NCI-H2171 treated with DMSO at 0.1 percent for 48 hours (cell line): ENCODE data around the gene ERCC6L2.
A peak's percentile ranks its signal among the peaks of the same experiment; 100 is the strongest.

Experiments used
- DNase-seq: peaks from one replicate; lab custom pipeline; 2025; lab: John Stamatoyannopoulos, UW

The ERCC6L2 gene, protein sequence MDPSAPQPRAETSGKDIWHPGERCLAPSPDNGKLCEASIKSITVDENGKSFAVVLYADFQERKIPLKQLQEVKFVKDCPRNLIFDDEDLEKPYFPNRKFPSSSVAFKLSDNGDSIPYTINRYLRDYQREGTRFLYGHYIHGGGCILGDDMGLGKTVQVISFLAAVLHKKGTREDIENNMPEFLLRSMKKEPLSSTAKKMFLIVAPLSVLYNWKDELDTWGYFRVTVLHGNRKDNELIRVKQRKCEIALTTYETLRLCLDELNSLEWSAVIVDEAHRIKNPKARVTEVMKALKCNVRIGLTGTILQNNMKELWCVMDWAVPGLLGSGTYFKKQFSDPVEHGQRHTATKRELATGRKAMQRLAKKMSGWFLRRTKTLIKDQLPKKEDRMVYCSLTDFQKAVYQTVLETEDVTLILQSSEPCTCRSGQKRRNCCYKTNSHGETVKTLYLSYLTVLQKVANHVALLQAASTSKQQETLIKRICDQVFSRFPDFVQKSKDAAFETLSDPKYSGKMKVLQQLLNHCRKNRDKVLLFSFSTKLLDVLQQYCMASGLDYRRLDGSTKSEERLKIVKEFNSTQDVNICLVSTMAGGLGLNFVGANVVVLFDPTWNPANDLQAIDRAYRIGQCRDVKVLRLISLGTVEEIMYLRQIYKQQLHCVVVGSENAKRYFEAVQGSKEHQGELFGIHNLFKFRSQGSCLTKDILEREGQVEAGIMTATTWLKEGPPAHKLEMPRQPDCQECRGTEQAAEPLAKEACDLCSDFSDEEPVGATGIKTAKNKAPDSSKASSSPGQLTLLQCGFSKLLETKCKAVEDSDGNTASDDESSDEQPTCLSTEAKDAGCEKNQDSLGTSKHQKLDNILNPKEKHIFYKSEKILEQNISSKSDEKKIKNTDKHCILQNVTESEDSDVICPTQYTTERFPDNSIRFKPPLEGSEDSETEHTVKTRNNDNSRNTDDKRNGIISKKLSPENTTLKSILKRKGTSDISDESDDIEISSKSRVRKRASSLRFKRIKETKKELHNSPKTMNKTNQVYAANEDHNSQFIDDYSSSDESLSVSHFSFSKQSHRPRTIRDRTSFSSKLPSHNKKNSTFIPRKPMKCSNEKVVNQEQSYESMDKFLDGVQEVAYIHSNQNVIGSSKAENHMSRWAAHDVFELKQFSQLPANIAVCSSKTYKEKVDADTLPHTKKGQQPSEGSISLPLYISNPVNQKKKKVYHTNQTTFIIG (N-terminal part only)

DNA sequence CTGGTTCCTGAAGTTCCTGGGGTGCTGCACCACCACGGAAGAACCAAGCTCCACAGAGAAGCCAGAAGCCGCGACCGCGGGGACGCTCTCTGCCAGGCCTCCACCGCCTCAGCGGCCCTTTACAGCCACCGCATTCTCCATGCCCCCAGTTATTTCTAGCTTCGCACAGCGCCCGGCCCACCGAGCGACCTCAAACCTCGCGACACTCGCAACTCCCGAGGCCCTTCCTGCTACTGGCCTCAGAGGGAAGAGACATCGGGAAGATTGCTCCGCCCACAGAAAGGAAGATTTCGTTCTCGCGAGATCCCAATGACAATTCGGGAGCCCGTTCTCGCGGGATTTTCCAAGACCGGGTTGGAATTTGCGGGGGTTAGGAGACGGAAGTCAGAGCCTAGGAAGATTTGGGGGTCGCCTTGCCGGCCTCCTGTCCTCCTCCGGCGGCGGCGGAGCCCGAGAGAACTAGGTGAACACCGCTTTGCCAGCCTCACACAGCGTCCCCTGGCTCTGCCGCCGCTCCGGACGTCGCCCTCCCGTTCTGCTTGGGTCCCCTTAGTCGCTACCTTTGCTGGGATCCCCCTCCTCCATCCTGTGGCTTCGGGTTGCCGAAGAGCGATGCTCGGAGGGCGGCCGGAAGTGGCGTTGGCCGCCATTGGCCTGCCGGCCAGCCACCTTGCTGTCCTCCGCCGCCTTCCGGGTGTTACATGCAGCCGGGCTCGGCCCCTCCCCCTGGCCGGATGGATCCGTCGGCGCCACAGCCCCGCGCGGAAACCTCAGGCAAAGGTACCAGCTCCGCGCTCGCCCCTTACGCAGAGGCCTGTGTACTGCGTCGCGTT lies at the start of gene ERCC6L2:
ERCC6L2 (plus strand) TSS at position 387 of the 833 bp plus-strand sequence; CDS start at position 735, 348 bp downstream.
- peak; percentile 98 for DNase-seq

DNA sequence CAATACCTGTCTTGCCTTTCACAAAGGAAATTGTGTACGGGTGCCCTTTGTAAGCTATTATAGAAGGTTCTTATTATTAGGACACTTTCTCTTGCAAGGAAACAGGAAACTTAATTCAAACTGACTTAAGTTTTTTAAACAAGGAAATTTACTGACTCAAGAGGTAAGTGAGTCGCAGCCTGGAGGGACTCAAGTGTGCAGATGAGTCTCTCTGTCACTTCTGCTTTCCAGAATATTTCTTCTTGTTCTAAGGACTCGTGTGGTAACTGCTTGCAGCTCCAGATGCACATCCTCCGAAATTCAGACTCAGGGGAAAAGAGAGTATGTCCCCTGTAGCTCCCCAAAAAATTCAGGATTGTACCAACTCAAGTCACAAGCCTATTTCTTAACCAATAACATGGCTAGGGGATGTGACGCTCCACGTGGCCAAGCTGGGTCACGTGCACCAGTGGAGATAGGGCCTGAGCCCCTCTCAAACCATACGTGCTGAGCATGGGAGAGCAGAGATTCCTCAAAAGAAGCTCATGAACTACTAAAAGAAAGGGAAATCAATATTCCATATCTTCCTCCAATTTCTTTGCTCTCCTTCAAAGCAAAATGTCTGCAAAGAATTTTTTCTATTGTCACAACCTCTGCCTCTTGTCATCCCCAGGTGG lies 49.2 kb upstream of the ERCC6L2 start:
- no peak for DNase-seq

DNA sequence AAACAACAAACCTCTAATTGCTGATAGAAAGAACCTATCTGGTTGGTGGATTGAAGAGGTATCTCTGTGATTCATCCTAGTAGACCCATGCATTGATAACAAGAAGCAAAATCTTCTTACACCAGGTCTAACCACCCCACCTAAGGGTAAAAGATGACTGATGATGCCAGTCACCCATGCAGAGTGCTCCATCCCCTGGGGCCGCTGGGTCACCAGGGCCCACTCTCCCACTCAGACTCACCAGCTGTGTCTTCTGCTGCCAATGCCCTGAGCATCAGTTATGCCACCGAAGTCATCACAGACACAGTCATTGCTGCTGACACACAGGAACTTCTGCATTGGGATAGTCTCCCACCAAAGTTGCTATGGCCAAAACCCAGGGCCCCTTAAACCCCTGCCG lies 44.7 kb upstream of the ERCC6L2 start:
- DNase-seq, result no peak

DNA sequence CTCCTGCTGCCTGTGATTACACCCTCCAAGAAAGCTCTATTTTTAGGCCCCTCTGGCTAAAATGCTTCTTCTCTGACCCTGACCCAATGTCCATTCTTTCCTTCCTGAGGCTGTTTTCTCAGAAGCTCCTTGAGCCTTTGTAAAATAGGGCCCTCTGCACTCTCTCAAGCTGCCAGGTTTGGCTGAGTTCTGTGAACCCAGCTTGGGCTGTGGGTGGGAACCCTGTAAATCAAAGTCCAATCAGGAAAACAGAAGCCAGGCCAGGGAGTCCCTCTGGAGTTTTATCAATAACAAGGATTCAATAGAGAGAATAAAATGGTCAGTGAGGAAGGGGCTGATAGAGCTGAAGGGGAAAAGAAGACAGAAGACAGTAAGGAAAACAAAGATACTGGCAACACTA lies 43.7 kb upstream of the ERCC6L2 start:
- DNase-seq, result no peak

DNA sequence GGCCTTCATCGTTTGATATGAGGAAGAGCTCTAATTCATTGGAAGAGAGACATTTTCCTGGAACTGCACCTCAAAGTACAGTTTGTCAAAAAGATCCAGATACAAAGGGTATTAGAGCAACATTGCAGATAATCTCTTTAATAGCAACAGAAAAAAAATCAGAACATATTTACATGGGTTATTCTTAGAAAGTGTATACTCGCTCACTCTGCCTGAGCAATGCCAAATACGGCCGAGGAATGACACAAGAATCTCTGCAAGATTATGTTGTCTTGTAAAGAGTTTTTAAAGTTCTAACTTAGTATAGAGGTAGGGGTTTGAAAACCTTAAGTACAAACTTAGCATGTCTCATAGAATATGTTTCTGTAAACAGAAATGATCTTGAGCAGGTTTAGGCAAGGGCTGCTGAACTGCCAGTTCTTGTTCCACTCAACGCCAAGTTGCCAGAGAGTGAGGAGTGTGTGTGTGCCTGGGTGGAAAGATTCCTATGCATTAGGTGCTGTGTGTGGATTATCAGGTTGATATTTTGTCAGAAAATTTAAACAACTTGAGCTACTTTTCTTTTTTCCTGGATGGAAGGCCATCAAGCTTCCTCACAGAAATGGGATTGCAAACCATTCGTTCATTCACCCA lies 41.8 kb upstream of the ERCC6L2 start:
- DNase-seq, result no peak

DNA sequence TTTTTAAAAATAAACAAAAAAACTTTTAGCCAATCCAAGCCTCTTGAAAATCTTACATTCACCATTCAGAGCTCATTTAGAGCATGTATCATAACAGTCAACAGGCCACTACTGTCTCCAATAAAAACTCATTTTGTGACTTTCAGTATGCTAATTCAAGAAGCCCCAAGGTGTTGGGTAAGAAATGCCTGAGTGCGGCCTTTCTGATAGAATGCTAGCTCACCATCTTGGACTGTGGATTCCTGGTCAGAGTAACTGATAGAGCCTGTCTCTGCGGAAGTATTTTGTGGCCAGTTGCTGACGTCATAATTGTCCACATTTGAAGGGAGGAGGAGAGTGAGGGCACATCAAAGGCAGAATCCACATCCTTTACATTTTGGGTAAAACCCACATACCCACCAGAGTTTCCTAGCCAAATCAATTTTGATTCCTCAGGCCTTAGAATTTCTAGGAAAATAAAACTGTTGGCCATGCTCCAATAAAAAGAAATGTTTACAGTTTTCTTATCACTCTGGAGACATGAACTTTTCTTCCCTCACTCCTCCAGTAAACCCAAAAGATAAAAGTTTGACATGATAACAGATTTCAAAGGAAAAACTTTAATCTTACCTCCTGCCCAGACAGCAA lies 41.1 kb upstream of the ERCC6L2 start:
- DNase-seq, result no peak

DNA sequence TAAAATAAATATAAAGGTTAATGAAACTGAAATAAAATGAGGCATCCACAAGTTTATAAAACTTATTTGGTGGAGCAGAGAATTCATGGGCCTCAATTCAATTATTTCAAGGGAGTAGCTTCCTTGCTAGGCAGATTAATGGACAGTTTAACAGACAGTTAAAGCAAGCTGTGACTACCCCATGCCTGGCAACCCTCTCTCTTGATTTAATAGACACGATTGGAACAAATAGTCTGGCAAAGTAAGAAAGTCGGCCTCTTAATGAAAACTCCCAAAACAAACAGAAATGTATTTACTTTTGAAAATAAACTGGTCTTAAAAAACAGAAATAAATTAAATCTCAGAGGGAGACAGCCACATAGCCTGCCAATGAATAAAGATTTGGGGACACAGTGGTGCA lies 40.1 kb upstream of the ERCC6L2 start:
- DNase-seq, result no peak

DNA sequence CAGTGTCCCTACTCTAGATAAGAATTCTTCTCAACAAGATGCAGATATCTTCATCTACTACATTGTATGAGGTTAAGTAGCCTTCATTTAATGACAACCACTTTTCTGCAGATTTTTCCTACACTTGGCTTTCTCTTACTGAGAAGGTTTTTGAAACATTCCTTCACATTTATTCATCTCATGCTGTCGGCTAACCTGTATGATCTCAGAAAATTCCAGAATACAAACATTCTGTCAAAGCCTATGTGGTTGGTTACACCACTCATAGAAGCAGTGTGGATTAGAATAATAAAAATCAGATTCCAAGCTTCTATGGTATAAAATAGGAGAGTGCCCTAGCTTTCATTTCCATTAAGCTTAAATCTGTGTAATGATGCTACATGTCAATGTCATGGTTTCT lies 39.4 kb upstream of the ERCC6L2 start:
- no peak for DNase-seq

DNA sequence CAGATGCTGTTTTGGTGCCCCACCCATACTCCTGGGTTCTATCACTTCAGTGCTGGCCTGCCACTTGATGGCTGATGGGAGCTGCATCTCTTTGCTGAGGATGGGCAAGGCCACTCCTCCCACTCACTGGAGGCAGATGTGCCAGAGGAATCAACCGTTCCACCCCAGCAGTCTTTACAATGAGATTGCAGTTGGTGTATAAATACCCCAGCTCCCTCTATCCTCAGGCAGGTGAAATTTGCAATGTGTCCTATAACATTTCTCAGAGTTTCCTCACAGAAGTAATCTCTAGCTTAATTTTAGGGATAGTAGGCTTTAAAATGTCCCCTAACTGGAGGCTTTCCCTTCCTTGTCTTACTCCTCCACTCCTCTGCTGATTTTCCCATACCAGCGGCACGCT lies 36.5 kb upstream of the ERCC6L2 start:
- DNase-seq, result peak; percentile 5

DNA sequence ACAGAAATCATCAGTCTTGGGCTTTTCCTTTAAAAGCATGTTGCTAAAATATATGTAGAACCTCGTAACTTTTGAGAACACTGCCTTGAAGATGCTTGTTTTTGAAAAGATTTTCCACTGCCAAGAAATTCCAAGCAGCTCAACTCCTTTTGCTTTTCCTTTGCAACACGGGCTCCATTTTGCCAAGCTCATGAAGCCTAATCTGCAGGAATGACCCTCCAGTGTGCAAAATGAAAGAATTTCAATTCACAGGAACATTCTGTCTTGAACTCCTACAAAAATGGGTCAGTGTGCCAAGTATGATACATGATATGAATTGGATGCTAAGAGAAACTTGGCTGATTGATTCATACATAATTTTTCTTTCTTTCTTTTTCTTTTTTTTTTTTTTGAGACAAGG lies 35.4 kb upstream of the ERCC6L2 start:
- no peak for DNase-seq

DNA sequence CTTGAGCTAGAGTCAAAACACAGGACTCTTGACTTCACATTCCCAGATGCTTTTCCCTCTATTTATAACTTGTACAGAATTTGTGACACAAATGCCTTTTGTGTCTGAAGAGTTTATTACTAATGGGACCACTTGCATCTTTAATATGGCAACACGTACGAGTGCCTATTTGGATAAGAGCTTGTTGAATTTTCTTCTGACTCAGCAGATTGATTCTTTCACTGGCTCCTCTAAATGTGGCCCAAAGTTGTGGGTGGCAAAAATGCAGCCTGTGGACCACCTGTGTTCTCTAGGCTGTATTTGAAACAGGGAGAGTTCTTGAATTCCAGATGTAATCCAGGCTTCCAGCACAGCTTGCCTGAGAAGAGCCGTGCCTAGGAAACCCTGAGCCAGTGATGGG lies 34.1 kb upstream of the ERCC6L2 start:
- no peak for DNase-seq

DNA sequence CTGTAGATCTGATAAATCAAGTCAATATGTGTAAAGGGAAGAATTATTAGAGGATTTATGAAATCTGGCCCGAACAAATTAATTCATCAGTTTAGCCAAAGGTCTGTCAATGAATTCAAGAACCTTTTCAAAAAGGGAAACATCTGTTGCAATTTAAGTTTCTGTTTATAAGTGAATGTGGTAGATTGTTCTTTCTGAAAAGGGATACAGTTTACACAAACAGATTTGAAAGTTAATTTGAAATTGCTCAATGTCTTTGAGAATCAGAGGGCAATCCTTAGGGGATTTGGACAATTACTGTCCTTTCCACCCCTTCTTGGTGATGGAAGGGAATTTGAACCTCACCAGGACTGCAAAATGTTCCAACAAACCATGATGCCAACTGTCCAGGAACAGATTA lies 29.7 kb upstream of the ERCC6L2 start:
- DNase-seq, result no peak

DNA sequence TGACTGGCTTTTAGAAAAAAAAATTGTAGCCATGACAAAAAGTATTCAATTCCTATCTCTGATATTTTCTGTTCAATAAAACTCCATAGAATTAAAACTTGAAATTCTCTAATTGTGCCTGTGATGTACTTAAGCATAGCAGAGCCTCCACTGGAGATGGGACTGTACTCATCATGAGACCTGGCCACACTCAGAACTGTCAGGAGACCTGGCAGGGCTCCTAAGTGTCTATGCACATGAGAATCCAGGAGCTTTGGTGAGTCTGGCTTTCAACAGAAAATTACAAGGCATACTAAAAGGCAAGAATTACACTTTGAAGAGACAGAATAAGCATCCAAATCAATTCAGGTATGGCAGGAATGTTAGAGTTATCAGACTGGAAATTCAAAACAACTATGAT lies 26.7 kb upstream of the ERCC6L2 start:
- no peak for DNase-seq

DNA sequence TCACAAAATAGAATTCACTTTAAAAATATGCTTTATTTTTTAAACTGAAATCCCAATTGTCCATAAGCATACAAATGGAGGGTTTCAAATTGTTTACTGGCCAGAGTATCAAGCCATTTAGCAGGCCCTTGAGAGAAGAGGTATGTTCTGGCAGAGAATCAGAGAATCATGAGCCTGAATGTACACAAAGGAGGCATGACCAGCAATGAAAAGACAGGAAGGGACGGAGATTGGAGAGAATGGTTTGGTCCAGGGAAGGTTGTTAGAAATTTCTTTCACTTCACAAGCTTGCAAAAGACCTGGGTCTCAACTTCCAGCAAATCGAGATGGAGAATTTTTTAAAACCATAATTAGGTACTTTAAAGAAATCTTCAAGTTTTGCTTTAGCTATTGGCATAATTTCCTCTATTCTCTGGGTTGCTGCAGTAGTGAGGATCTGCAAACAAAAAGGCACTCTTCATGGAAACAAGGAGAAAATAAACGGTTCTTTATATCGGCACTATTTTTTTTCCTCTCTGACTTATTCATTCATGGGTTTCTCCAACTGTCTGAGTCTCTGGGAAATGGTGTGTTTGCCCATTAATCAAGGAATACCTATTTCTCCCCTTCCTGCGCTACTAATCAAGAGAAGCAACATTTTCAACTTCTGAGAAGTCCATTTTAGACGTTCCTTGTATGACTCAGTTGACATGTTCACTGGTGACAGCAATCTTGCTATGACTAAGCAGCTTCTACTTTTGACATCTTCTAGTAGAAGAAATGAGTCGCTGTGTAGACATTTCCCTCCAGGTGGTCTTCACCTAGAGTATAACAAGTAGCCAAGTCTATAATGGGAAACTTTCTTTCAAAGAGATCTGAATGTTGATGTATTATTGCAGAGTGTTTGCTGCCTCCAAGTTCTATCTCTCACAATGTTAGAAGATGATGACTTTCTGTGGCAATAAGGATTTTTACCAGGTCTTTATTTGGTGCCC lies 23.1 kb upstream of the ERCC6L2 start:
- DNase-seq, result no peak

DNA sequence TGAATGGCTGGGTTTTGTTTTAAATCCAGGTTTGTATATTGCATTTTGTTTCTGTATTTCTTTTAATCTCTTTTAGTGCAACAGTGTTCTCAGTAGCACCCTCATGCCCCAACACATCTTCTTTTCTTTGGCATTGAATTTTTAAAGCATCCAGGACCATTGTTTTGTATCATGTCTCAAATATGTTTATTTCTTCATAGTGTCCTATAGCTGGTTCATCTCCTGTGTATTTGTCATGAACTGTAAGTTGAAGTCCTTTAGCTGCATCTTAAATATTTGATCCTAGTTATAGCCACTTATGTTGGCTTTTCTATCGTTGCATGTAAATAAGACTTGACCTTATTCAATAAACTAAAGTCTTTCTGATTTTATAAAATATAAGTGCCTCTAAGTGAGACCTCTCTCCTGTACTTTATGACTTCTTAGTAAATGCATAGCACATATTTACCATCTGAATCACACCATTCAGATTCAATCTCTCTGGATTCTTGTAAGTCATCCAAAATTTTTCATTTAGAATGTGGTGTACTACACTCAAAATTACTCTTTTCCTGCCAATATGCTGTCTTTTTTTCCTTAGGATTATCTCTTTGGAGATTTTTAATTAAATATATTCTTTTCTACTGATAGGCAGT lies 21.0 kb upstream of the ERCC6L2 start:
- no peak for DNase-seq

DNA sequence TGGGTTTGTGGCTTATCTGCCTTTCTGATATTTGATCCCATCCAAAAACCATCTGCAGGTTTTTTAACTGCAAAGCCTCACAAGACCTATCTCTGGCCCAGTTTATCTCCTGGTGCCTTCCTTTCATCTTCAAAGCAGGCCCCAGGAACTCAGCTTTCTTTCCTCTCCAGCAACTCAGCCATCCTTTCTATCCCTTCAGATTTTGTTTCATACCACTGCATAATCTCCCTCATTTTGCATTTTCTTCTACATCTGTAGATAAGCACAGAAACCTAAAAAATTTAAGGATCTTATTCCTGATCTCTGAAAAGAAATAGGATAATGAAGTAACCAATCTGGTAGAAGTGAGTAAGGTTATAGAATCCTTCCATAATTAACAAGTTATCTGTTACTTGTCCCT lies 19.5 kb upstream of the ERCC6L2 start:
- peak; percentile 32 for DNase-seq

DNA sequence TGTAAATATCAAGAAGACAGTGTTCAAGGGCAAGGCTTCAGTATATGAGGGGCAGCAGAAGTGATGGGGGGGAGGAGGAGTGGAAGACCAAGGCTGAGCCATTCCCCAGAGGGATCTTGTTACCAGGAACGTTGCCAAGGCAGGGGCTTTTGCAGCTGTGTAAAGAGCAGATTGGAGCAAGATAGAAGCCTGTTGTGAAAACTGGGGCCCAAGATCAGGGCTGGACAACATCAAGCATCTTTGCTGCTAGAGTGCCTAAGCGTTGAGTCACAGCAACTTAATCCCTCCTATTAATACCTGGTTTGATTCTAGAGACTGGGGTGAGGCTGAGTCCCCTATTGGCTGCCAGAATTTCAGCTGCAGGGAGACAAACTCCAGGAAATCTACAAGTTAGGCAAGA lies 18.4 kb upstream of the ERCC6L2 start:
- peak; percentile 97 for DNase-seq

DNA sequence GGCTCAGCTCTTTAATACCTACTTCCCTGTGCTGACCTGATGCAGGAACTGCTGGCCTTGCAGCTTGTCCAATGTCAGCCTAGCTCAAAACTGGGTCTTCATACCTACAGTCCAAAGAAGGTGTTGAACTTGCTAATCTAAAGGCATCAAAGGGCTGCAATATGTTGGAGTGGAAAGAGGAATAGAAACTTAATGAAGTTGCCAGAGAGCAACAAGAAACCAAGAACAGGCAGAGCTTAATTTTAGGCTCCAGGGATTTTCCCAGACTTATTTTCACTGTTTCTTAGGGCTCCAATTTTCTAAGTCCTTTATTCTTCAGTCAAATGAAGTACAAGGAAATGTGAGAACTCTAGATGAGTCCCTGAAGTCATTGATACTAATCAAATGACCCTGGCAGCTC lies 17.6 kb upstream of the ERCC6L2 start:
- DNase-seq, result no peak
